ENCODE measurements around the gene PRDM10. TPM values are rescaled to one million over a fixed set of nuclear protein-coding genes. Genes with fewer than 3 reads are reported as not detected.
"Not testable (repeated sequence)": the region's sequence is repeated elsewhere in the genome, so short reads cannot be mapped to it uniquely, and the experiment has no call there.

PRDM10 gene
- total RNA-seq, 2 donors from 2014 or later: 11.6 to 12.2 TPM

DNA sequence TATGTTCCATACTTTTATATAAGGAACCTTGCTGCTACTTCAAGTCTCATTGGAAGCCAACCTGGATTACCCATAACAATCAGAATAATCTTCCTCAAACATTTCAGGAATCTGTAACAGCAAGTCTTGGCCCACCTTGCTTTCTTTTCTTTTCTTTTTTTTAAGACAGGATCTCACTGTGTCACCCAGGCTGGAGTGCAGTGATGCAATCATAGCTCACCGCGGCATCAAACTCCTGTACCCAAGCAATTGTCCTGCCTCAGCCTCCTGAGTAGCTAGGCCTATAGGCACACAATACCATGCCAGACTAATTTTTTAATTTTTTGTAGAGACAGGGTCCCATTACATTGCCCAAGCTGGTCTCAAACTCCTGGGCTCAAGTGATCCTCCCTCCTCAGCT lies 29.3 kb upstream of the PRDM10 start:
- no peaks in the 10 kb centered on the region for H3K4me1 Mint-ChIP-seq
- peaks cover 6% of the 10 kb centered on the region for H3K27me3 Mint-ChIP-seq
- H3K27ac Mint-ChIP-seq: no peak overlapping the region
- ATAC-seq (no peak), DNase-seq (no peak)
- H3K36me3 Mint-ChIP-seq (ENCODE audit: low read depth): peaks cover 4% of the 10 kb centered on the region
- H3K9me3 ChIP-seq (ENCODE audit: control insufficient read depth, low read length, poor library complexity, severe bottlenecking): no peaks in the 10 kb centered on the region
- H3K4me3 Mint-ChIP-seq: no peak overlapping the region

DNA sequence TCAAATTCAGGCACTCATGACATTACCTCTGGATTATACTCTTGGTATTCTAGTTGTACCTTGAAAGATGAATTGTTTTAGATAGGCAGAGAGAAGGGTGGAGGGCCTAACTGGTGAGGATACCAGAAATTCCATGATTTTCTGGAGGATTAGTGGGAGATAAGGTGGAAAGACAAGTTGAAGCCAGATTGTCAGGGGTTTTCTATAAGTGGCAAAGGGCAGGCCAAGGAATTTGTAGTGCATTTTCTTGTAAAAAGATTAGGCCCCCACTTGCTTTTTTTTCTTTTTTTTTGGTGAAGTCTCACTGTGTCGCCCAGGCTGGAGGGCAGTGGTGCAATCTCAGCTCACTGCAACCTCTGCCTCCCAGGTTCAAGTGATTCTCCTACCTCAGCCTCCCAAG lies 28.4 kb upstream of the PRDM10 start:
- H3K36me3 Mint-ChIP-seq (ENCODE audit: low read depth): peaks cover 2% of the 10 kb centered on the region
- no peak overlapping the region for H3K4me3 Mint-ChIP-seq
- no peak overlapping the region for H3K27ac Mint-ChIP-seq
- H3K27me3 Mint-ChIP-seq: peaks cover 6% of the 10 kb centered on the region
- DNase-seq: no peak
- no peaks in the 10 kb centered on the region for H3K9me3 ChIP-seq (ENCODE audit: control insufficient read depth, low read length, poor library complexity, severe bottlenecking)
- ATAC-seq: no peak
- H3K4me1 Mint-ChIP-seq: no peaks in the 10 kb centered on the region

- no peaks in the 10 kb centered on the region for H3K27me3 Mint-ChIP-seq
- ATAC-seq (no peak), DNase-seq (no peak)
- no peak overlapping the region for H3K27ac Mint-ChIP-seq
- peaks cover 2% of the 10 kb centered on the region for H3K36me3 Mint-ChIP-seq (ENCODE audit: low read depth)
- no peaks in the 10 kb centered on the region for H3K9me3 ChIP-seq (ENCODE audit: control insufficient read depth, low read length, poor library complexity, severe bottlenecking)
- H3K4me1 Mint-ChIP-seq: no peaks in the 10 kb centered on the region
- no peak overlapping the region for H3K4me3 Mint-ChIP-seq
Observed at GRCh38 chr11:130029137-130029536, 26.5 kb upstream of the PRDM10 start.

DNA sequence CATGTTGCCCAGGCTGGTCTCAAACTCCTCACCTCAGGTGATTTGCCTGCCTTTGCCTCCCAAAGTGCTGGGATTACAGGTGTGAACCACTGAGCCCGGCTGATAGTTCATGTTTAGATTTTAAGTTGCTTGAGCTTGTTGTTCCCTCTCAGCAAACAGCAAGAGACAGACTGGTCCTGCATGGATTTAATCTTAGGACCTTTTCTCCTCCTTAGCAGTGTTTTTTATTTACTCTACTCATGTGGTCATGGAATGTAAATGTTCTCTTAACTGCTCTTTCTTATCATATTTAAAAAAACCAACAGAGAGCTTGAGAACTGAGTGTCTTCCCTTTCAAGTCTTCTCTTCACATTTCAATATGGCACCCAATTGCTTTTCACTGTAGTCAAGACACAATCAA lies 22.7 kb upstream of the PRDM10 start:
- ATAC-seq: no peak
- H3K4me3 Mint-ChIP-seq: no peak overlapping the region

DNA sequence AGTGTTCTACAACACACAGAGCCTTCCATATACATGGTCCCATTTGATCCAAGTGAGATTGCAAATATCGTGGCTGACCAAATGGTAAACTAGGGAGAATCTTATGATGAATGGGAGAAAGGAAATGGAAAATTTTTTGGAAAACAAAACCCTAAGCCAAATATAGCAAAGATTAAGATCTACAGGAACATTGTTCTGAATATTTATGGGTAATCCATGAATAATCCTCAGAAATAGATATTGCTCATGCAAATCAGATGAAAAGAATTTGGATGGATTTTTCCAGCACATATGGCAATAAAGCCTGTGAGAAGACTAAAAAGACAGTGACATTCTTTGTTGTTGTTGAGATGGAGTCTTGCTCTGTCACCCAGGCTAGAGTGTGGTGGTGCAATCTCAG lies 21.7 kb upstream of the PRDM10 start:
- Mint-ChIP-seq H3K27me3 (no peaks in the 10 kb centered on the region), H3K4me3 (no peak overlapping the region), H3K27ac (no peak overlapping the region), H3K36me3 (ENCODE audit: low read depth) (no peaks in the 10 kb centered on the region), H3K4me1 (peaks cover 2% of the 10 kb centered on the region)
- DNase-seq: no peak
- no peak for ATAC-seq
- no peaks in the 10 kb centered on the region for H3K9me3 ChIP-seq (ENCODE audit: control insufficient read depth, low read length, poor library complexity, severe bottlenecking)

More for the DNA sequence above, 22.7 kb upstream of the PRDM10 start:
- Mint-ChIP-seq H3K4me1 (peaks cover 2% of the 10 kb centered on the region), H3K27me3 (no peaks in the 10 kb centered on the region), H3K36me3 (ENCODE audit: low read depth) (no peaks in the 10 kb centered on the region), H3K27ac (no peak overlapping the region)
- no peaks in the 10 kb centered on the region for H3K9me3 ChIP-seq (ENCODE audit: control insufficient read depth, low read length, poor library complexity, severe bottlenecking)
- DNase-seq: no peak

DNA sequence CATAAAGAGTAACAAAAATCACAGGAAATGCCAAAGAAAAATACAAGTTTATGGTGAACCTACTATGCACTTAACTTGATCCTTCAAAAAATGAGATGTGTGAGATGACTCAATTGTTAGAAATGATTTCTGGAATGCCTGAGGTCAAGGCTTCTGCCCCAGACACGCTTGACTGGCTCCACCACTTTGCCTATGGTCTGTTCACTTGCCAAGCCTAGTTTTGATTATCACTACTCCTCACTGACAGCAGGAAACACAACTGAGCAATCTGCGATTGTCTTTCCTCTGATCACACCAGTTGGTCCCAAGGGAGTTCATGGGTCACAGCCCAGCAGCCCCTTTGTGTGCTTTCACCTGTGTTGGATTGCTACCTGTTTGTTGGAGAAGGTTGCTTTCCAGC lies 20.6 kb upstream of the PRDM10 start:
- ATAC-seq (no peak), DNase-seq (no peak)
- no peaks in the 10 kb centered on the region for H3K9me3 ChIP-seq (ENCODE audit: control insufficient read depth, low read length, poor library complexity, severe bottlenecking)
- Mint-ChIP-seq H3K4me1 (peaks cover 2% of the 10 kb centered on the region), H3K4me3 (no peak overlapping the region), H3K27ac (no peak overlapping the region), H3K27me3 (no peaks in the 10 kb centered on the region), H3K36me3 (ENCODE audit: low read depth) (no peaks in the 10 kb centered on the region)

GRCh38 chr11:130022799-130023198 lies 20.2 kb upstream of the PRDM10 start:
- H3K4me1 Mint-ChIP-seq: peaks cover 2% of the 10 kb centered on the region
- H3K27ac Mint-ChIP-seq: no peak overlapping the region
- H3K36me3 Mint-ChIP-seq (ENCODE audit: low read depth): no peaks in the 10 kb centered on the region
- H3K9me3 ChIP-seq (ENCODE audit: control insufficient read depth, low read length, poor library complexity, severe bottlenecking): no peaks in the 10 kb centered on the region
- ATAC-seq: no peak
- DNase-seq: no peak
- H3K27me3 Mint-ChIP-seq: no peaks in the 10 kb centered on the region
- no peak overlapping the region for H3K4me3 Mint-ChIP-seq

GRCh38 chr11:130021606-130022005 lies 19.0 kb upstream of the PRDM10 start:
- H3K4me3 Mint-ChIP-seq; H3K27me3 Mint-ChIP-seq; DNase-seq; H3K27ac Mint-ChIP-seq; H3K4me1 Mint-ChIP-seq; ATAC-seq; H3K36me3 Mint-ChIP-seq (ENCODE audit: low read depth); H3K9me3 ChIP-seq (ENCODE audit: control insufficient read depth, low read length, poor library complexity, severe bottlenecking): not testable (repeated sequence)

GRCh38 chr11:130020323-130020722 lies 17.7 kb upstream of the PRDM10 start:
- no peak for DNase-seq
- H3K36me3 Mint-ChIP-seq (ENCODE audit: low read depth): no peaks in the 10 kb centered on the region
- ATAC-seq: no peak
- no peaks in the 10 kb centered on the region for H3K9me3 ChIP-seq (ENCODE audit: control insufficient read depth, low read length, poor library complexity, severe bottlenecking)
- no peak overlapping the region for H3K4me3 Mint-ChIP-seq
- peaks cover 2% of the 10 kb centered on the region for H3K4me1 Mint-ChIP-seq
- no peaks in the 10 kb centered on the region for H3K27me3 Mint-ChIP-seq
- H3K27ac Mint-ChIP-seq: no peak overlapping the region

GRCh38 chr11:130015846-130016245 lies 13.2 kb upstream of the PRDM10 start:
- not testable (repeated sequence) for H3K4me3 Mint-ChIP-seq; H3K27me3 Mint-ChIP-seq; H3K4me1 Mint-ChIP-seq; DNase-seq; H3K9me3 ChIP-seq (ENCODE audit: control insufficient read depth, low read length, poor library complexity, severe bottlenecking); H3K27ac Mint-ChIP-seq; H3K36me3 Mint-ChIP-seq (ENCODE audit: low read depth); ATAC-seq

GRCh38 chr11:130008326-130008725 lies 5.7 kb upstream of the PRDM10 start:
- no peaks in the 10 kb centered on the region for H3K9me3 ChIP-seq (ENCODE audit: control insufficient read depth, low read length, poor library complexity, severe bottlenecking)
- ATAC-seq: no peak
- Mint-ChIP-seq H3K27me3 (peaks cover 6% of the 10 kb centered on the region), H3K27ac (no peak overlapping the region), H3K4me1 (peaks cover 7% of the 10 kb centered on the region), H3K4me3 (no peak overlapping the region), H3K36me3 (ENCODE audit: low read depth) (peaks cover 5% of the 10 kb centered on the region)
- DNase-seq: no peak

GRCh38 chr11:130006929-130007328 lies 4.3 kb upstream of the PRDM10 start:
- no peak for DNase-seq
- ATAC-seq: no peak
- H3K4me1 Mint-ChIP-seq: peaks cover 11% of the 10 kb centered on the region
- H3K27me3 Mint-ChIP-seq: peaks cover 6% of the 10 kb centered on the region
- H3K4me3 Mint-ChIP-seq: no peak overlapping the region
- no peak overlapping the region for H3K27ac Mint-ChIP-seq
- no peaks in the 10 kb centered on the region for H3K9me3 ChIP-seq (ENCODE audit: control insufficient read depth, low read length, poor library complexity, severe bottlenecking)
- peaks cover 5% of the 10 kb centered on the region for H3K36me3 Mint-ChIP-seq (ENCODE audit: low read depth)

GRCh38 chr11:130003717-130004001 lies 1.0 kb upstream of the PRDM10 start:
- Mint-ChIP-seq H3K27me3 (no peaks in the 10 kb centered on the region), H3K4me3 (peak overlapping the region; percentile 94), H3K4me1 (peaks cover 21% of the 10 kb centered on the region), H3K36me3 (ENCODE audit: low read depth) (peaks cover 3% of the 10 kb centered on the region), H3K27ac (peak overlapping the region; percentile 99)
- no peak for DNase-seq
- ATAC-seq: no peak
- H3K9me3 ChIP-seq (ENCODE audit: control insufficient read depth, low read length, poor library complexity, severe bottlenecking): no peaks in the 10 kb centered on the region

DNA sequence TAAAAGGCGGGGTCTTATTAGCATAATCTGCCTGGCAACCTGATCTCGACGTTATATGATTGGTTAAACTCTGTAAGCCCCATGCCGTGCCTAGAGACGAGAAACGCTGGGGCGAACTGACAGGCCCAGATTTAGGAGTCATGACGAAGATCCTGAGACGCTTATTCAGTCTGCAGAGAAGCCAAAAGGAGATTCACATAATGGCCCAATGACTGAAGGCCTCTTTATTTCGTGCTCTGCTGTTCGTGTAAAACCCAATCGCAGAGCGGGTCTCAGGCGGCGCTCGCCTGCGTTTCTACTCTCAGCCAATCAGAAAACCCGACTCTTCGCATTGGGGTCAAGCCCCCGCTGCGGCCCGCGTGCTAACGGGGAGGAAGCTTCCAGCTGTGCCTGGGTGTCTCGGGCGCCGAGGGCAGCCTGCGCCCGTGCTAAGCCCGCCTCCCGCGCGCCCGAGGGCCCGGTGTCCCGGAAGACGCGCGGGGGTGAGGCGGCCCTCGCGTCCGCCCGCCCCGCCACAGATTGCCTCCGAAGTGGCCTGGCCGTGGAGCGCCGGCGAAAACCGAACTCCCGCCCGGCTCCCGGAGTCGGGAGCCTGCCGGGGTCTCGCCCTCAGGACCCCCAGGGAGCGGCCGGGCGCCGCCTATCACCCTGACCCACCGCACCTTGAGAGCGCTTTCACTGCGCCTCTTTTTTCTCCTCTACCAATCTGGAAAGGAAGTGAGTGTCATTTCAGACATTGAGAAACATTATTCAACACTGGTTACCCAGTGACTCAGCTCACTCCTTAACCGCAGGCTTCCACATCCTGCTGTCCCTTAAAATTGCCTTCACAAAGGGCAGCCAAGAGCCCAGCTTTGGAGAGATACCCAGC lies 446 bp upstream of the PRDM10 start:
- H3K4me3 Mint-ChIP-seq: peak overlapping the region; percentile 94
- peak; percentile 80 for ATAC-seq
- H3K27ac Mint-ChIP-seq: peak overlapping the region; percentile 99
- peaks cover 3% of the 10 kb centered on the region for H3K36me3 Mint-ChIP-seq (ENCODE audit: low read depth)
- peak; percentile 80 to 84 (median 83) for DNase-seq
- no peaks in the 10 kb centered on the region for H3K27me3 Mint-ChIP-seq
- no peaks in the 10 kb centered on the region for H3K9me3 ChIP-seq (ENCODE audit: control insufficient read depth, low read length, poor library complexity, severe bottlenecking)
- H3K4me1 Mint-ChIP-seq: peaks cover 23% of the 10 kb centered on the region
